GM23248 (cell line): Measurements from ENCODE around the gene PCDHB4.

ENCODE experiments used
- EZH2 ChIP-seq: fragments of 200-600 bp; sonication (generic); IDR thresholded peaks from 2 replicates; pipeline ENCODE4 v1.6.1; 2018; ENCODE audit warnings: antibody characterized with exemption, mild to moderate bottlenecking; ENCODE audit not compliant: insufficient read depth, poor library complexity, severe bottlenecking
- EZH2phosphoT487 ChIP-seq: fragments of 200-600 bp; sonication (generic); IDR thresholded peaks from 2 replicates; pipeline ENCODE4 v1.6.1; 2018; ENCODE audit warnings: antibody characterized with exemption, moderate library complexity, mild to moderate bottlenecking, low read depth; ENCODE audit not compliant: insufficient read depth

DNA sequence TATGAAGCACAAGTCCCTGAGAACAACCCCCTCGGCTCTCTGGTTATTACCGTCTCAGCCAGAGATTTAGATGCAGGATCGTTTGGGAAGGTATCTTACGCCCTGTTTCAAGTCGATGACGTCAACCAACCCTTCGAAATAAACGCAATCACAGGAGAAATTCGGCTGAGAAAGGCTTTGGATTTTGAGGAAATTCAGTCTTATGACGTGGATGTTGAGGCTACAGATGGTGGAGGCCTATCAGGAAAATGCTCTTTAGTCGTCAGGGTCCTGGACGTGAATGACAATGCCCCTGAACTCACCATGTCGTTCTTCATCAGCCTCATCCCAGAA lies 29.3 kb downstream of the PCDHB4 start:
- TF ChIP-seq EZH2 (no peak), EZH2phosphoT487 (no peak)
